EH (cell line): ENCODE results near the gene KRT32.
"Not testable (repeated sequence)": the region's sequence is repeated elsewhere in the genome, so short reads cannot be mapped to it uniquely, and the experiment has no call there.

ENCODE experiments used
- DNase-seq: peaks from one replicate; pipeline ENCODE4 v3.0.0-alpha.2; 2015; ENCODE audit warnings: low read depth

The KRT32 gene

DNA sequence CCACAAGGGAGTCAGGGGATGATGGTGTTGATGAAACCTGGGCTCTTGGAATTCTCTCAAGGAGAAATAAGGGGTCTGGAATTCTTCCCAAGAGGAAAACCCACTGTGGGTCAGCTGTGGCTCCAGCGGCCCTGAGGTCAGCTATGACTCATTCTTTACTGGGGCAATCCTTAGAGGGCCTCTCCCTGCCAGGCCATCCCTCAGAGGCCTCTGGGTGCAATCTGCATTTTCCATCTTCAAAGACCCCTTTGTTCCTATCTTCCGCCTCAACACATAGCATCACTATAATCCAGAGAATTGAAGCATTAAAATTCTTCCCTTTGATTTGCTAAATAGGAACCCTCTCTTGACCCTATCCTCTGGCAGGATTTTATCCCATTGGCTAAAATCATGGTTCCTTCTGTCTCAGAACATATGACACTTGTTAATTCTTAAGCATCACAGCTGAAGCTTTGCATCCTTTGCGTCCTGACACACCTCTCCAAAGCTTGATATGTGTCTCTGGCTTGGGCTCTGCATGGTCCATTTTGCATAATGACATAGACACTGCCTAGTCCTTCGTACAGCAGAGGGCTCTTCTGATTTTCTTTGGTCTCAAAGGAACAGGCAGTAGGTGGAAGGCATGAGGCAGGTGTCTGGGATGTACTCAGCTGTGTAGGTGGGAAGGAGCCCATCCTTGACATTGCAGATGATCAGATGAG lies 38.4 kb downstream of the KRT32 start:
- peak; percentile 61 for DNase-seq

- no peak for DNase-seq
These were observed 43.0 kb downstream of the KRT32 start, which contains the start of gene KRT37 for GRCh38 chr17:41424111-41424635. Gene KRT37, minus strand, starts transcription at chr17:41424585. Its CDS starts 62 bp downstream, at chr17:41424523.

DNA sequence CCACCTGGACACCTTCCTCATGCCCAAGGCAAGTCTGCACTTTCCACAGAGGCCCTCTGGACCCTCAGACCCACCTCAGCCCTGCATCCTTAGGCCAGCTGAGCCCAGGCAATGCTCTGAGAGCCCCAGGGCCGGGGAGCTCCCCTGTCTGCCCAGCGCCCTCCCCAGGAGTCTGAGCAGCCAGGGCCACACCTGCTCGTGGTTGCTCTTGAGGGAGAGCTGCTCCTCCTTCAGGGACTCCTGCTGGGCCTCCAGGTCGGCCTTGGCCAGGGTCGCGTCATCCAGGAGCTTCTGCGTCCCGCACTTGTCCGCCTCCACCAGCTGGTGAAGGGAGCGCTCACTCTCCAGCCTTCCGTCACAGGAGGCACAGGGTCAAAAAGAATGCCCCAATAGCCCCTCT lies 44.6 kb downstream of the KRT32 start:
- DNase-seq = not testable (repeated sequence)

DNA sequence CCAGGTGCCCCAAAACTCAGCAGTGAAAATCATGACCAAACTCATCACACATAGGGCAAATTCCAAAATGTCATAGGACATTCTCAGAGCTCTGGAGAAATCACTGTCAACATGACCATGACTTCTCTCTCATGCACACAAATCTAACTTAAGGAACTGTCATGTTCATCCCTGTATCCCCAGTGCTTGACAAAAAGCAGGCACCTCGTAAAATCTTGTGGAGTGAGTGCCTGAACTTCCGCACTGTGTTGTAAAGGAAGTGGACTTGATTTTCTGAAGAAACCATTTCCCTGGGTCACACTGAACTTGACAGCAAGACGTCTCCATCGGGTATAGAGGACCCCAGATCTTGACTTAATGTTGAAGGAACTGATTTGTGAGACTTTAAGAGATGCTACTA lies 45.6 kb downstream of the KRT32 start:
- DNase-seq = no peak

- DNase-seq = peak; percentile 87
These were observed 46.1 kb downstream of the KRT32 start for GRCh38 chr17:41421116-41421515.

- DNase-seq = peak; percentile 68
These were observed 47.1 kb downstream of the KRT32 start for GRCh38 chr17:41420134-41420533.

DNA sequence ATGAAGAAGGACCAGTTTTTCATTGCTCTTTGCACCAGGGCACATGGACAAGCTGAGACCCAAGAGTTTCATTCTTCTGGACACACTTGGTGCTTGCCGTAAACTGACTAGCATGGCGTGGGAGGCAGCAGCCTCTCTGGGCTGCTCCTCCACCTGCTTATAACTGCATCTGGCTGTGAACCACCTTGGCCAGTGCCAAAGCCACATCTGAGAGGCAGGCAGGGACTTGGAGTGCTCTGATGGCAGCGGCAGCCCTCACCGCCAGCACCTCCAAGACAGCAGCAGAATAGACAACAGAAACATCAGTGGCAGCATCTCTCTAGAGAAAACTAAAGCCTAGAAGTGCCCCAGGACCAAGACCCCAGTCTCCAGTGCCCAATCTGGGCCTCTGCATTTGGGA lies 47.5 kb downstream of the KRT32 start:
- DNase-seq = no peak

DNA sequence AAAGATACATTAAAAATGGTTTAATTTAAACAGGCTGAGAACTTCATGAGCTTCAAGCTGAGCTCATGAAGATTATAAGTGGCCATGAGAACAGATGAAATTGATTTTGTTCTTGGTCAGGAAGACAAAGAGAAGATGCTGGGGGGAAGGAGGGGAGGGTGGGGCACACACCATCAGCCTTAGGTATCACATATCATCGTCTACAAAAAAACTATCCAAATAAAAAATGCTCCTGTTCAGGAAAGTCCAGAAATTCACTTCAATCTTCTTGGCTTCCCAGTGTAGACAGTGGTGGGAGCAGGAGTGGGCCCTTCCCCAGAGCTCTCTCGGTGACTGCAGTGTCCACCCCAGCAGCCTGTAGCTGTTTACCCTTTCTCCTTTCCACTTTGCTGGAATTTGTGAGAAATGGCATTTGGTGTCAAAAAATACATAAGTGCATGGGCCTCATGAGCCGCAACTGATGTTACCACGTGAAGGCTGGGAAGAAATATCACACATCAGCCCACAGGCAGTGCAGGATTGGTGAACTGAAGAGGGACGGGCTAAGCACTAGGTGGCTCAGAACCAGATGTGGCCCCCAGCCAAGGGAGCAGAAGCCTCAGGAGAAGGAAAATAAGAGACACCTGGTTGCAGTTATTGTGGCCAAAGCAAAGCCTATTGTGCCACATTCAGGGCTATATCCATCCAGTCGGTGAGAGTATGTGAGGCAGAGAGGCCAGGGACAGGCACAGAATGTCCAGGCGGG lies 48.9 kb downstream of the KRT32 start:
- DNase-seq = no peak

- DNase-seq = peak; percentile 45
These were observed 49.6 kb downstream of the KRT32 start for GRCh38 chr17:41417576-41418015.

- DNase-seq = no peak
These were observed 50.1 kb downstream of the KRT32 start for GRCh38 chr17:41417127-41417526.

DNA sequence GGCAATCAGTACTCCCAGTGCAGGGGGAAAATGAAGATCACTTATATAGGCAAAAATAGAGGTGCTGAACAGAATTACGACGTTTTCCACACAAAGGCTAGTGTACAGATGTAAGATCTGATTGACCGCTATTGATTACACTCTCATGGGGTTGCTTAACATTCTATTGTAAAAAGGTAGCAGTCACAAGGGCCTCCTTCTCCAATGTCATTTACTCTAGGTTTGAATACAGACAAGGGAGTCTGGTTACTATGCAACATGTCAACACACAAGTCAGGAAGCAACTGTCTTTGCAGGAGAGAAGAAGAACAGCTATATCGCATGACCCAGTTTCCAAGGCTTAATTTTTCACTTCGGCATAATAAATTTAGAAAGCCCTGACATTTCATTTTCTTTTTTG lies 50.7 kb downstream of the KRT32 start:
- peak; percentile 25 for DNase-seq

DNA sequence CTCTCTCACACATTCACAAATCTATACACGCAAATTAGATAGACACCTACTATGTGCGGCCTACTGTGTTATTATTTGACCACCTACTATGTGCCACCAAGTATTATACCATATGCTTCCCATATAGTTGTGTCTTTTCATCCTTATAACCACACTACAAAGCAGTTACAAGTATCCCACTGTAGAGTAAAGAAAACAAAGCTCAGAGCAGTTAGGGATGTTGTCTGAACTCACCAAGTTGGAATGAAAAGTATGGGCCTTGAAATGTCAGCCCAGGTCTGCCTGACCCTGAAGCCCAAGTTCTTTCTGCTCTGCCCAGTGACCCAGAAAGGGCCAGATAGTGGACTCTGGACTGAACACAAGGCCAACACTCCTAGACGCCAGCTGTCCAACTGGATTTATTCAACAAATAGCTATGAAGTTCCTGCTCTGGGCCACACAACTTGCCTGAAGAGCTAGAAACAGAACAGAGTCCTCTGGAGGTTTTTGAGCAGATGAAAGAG lies 51.3 kb downstream of the KRT32 start:
- DNase-seq = peak; percentile 88

DNA sequence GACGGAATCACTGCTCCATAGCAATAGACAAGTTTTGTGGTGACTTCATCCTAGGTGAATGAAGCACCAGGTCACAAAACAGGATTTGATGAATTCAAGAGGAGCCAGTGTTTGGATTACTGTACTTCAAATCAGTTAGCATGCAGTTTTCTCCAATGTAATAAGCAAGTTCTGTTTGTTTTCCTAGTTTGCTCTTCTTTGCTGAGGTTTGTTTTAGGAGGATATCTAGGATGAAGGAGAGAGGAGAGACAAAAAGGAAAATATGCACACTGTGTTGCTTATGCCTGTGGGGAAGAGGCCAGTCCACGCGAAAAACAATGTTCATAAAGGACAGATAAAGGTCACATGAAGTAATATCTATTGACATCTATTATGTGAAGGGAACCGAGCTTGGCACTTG lies 51.8 kb downstream of the KRT32 start:
- DNase-seq = no peak

GRCh38 chr17:41413982-41414381 lies 53.2 kb downstream of the KRT32 start:
- no peak for DNase-seq

DNA sequence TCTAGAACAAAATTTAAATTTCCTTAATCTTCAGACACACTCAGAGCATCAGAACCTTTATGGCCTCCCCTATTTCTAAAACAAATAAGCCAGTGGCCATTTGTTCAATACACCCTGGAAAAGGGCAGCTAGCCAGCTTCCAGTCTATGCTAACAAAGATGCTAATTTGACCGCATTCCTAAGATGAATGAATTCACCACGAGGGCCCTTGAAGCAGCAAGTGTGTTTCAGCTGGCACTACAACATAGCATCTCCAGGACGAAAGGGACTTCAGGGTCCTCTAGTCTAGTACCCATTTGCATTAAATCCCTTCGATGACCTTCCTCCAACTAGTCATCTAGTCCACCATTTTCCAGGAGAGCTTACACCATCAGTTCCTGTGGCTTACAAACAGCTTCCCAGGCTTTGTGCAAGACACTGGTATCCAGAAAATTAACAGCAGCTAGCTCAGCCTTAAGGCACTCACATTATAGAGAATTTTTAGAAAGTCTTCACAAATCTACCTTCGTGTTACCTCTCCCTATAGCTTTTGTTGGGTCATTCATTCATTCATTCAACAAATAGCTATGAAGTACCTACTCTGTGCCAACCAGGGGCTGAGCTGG lies 53.7 kb downstream of the KRT32 start:
- peak; percentile 66 for DNase-seq

DNA sequence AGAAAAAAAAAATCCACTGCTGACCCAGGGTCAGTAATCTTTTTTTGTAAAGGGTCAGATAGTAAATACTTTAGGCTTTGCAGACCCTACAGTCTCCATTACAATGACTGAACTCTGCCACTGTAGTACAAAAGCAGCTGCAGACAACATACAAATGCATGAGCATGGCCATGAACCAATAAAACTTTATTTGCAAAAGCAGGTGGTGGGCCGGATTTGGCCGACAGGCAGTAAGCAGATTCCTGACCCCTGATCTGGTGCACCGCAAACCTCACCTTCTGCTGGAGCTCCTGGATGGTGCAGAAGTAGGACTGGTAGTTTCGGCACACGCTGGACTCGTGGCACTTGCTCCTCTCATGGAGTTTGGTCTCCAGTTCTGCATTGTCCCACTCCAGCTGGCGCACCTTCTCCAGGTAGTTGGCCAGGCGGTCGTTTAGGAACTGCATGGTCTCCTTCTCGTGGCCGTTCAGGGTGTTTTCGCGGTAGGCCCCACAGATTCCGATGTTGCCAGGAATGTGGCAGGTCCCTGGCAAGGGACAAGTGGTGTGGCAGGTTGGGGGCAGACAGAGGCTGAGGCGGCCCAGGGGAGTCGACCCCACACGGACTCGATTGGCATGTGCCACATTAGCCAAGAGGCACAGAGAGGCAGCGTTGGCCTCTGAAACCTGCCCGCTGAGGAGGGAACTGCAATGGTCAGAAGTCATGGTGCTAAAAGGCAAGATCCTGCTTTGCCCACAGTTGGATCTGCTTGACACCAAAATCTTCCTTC lies 55.9 kb downstream of the KRT32 start:
- DNase-seq = no peak
